GM19468 (cell line): Measurements from ENCODE around the gene PSMC3.

ENCODE experiments used
- ATAC-seq: cut with Tn5 transposase; IDR thresholded peaks from one replicate; pipeline ENCODE4 v1.9.1; 2021; ENCODE audit warnings: mild to moderate bottlenecking, moderate library complexity, moderate number of reproducible peaks; ENCODE audit not compliant: unreplicated experiment; ENCODE audit errors: extremely low read depth

Gene PSMC3

DNA sequence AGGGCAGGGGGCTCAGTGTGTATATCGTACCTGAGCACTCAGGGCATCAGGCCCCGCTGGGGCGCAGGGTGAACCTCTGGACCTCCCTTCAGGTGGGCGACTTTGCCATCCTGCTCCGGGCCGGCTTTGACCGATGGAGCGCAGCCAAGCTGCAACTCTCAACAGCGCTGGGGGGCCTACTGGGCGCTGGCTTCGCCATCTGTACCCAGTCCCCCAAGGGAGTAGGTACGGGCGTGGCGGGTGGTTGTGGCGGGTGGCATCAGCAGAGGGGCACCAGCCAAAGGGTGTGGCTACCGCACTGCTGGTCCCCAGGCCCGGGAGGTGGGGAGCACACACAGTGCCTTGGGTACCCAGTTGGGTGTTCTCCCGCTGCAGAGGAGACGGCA, 11.6 kb downstream of the PSMC3 start:
- no peak for ATAC-seq

DNA sequence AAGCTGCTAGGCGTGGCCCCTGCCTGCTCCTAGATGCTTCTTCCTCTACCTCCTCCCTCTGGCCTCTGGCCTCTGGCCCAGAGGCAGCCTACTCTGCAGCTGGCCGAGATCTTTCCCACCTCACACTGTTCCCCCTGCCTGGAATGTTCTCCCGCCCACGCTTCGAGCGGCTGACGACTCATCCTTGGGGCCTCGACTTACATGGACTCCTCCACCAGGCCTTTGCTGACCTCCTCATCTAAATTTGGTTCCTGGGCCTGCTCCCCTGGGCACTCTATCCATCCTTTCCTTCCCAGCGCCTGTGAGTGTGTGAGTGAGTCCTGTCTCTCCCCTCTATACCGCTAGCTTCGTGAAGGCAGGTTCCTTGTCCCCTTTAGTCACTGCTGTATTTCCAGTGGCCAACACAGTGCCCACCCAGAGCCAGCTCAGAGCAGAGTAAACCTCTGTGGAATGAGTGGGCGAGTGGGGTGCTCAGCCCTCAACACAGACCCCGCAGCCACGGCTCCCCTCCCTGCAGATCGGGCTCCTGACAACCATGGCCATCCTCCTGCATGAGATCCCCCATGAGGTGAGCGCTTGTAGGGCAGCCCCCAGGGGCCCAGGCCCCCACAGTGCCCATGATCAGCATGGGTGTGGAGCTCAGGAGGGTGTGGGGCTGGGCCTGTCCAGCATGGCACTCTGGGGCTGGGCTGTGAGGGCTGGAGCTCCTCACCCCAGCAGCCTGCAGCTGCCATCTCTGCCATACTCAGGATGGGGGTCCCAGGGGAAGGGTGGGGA, 12.1 kb downstream of the PSMC3 start:
- no peak for ATAC-seq

DNA sequence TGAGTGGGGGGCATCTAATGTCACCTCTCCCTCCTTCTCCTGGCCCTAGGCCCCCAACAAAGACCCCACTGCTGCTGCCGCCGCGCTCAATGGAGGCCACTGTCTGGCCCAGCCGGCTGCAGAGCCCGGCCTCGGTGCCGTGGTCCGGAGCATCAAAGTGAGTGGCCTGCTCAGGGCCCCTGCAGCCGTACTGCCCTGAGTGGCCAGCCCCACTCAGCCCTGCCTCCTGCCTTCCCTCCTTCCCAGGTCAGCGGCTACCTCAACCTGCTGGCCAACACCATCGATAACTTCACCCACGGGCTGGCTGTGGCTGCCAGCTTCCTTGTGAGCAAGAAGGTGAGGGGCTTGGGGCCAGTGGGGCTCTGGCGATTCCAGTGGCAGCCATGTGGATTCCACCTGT, 12.9 kb downstream of the PSMC3 start:
- ATAC-seq: no peak

DNA sequence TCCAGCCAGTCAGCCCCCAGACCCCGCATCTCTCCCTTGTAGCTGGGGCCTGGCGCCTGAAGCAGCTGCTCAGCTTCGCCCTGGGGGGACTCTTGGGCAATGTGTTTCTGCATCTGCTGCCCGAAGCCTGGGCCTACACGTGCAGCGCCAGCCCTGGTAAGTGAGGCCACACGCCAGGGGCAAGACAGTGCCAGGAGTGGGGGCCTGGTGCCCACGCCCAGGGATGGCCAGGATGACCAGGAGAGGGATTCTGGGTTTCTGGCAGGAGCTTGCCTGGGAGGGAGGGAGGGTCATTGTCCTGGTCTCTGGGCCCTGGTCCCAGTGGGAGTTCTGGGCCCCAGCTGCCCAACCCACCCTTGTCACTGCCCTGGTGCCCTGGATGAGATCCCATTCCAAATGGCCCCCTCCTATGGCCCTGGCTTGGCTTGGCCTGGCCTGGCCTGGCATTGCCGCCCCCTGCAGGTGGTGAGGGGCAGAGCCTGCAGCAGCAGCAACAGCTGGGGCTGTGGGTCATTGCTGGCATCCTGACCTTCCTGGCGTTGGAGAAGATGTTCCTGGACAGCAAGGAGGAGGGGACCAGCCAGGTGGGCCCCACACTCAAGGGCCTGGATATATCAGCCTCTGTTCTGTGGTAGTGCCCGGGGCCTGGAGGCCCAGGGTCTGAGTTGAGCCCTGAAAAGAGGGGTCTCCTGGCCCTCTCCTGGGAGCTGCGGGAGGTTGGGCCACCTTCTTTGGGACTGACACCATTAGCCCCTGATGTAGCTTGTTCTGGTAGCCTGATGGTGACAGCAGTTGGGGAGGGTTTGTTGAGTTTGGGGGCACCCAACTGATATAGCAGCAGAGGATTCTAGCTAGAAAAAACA, 14.1 kb downstream of the PSMC3 start:
- no peak for ATAC-seq

DNA sequence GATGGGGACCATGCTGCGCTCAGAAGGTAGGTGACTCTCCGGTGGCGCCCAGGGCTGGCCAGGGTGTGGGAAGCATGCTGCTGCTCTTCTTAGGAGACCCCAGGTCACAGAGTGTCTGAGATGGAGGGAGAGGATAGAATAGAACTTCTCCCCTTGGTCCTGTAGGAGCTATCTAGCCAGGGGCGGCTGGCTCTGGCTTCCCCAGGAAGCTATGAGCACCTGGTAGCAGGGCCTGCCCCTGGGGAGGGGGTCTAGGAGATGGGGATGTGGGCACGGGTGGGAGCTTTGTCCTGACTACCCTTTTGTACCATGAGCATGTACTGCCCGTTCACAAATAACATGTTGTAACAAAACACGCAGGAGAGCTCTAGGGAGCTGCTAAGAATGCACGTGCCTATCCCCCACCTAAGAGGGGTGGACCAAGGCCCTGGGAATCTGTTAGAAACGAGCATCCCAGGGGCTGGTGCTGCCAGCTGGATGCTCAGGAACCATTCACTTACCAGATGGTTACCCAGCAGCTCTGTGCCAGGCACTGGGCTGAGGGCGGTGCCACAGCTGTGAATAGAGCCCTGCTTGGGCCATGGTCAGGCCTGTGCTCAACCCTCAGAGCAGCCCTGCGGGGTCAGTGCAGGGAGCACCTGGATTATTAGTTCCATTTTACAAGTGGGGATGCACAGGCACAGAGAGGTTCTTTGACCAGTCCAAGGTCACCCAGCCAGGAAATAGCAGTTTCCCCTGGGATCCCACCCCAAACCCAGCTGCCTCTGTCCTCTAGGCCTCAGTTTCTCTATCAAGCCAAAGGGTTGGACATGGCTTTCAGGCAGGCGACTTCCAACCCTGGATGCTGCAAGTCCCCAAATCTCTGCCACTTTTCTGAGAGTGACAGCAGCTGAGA, 15.6 kb downstream of the PSMC3 start:
- no peak for ATAC-seq

DNA sequence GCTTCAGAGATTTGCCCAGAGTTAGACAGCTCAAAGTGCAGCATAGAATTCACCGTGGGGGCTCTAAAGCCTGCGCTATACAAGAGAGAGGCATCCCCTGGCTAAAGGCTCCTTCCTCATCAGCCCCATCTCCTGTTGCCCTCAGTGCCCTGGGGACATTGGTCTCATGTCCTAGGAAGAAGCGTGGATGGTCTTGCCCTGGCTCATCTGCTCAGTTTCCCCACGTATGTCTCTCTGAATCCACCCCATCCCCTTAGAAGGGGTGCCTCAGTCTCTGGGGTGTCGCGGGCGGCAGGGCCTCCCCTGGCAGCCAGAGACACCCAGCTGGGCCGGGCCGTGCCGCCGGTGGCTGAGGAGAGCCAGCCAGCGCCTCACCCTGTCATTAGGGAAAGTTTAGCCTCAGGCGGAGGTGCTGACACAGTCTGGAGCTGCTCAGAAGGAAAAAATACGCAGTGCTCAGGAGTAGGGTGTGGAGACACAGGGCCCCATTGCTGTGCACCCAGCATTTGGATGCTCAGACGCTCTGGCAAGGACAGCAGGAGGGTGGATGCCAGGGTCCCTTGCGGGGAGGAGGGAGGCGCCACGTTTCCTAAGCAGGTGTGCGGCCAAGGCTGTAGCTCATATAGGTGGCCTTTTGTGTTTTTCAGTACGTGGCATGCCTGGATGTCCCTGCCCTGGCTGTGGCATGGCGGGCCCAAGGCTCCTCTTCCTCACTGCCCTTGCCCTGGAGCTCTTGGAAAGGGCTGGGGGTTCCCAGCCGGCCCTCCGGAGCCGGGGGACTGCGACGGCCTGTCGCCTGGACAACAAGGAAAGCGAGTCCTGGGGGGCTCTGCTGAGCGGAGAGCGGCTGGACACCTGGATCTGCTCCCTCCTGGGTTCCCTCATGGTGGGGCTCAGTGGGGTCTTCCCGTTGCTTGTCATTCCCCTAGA, 16.5 kb downstream of the PSMC3 start:
- no peak for ATAC-seq

DNA sequence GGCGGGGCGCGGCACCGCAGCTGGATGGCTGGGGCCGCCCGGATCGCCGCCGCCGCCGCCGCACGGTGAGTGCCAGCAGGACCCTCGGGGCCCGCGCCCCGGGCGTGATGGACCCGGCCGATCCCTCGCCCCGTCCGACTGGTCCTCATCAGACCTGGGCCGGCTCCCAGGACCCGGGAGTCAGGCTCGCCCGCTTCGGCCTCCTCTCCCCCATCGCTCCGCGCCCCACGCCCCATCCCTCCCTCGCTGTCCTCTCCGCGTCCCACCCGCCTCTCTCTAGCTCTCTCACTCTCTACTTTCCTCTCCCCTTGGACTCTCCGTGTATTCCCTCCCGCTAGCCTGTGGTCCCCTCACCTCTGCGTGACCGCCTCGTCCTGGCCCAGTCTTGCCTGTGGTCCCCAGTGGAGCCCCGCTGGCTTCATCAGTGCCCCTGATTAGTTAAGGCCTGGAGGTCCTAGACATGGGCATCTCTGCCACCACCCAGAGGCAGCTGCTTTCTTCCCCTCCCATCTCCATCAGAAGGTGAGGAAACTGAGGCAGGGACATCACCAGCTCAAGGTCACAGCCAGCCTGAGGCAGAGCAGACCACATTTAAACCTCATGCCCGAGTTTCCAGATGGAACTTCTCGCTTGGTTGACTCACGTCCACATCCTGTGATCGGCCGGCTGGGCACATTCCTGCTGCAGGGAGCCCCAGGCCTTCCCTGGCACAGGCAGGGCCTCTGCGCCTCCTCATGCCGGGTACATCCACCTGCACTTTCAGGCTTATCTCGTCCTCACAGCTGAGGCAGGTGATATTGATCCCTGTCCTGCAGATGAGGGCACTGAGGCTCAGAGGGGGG, 17.4 kb downstream of the PSMC3 start:
- ATAC-seq: no peak

DNA sequence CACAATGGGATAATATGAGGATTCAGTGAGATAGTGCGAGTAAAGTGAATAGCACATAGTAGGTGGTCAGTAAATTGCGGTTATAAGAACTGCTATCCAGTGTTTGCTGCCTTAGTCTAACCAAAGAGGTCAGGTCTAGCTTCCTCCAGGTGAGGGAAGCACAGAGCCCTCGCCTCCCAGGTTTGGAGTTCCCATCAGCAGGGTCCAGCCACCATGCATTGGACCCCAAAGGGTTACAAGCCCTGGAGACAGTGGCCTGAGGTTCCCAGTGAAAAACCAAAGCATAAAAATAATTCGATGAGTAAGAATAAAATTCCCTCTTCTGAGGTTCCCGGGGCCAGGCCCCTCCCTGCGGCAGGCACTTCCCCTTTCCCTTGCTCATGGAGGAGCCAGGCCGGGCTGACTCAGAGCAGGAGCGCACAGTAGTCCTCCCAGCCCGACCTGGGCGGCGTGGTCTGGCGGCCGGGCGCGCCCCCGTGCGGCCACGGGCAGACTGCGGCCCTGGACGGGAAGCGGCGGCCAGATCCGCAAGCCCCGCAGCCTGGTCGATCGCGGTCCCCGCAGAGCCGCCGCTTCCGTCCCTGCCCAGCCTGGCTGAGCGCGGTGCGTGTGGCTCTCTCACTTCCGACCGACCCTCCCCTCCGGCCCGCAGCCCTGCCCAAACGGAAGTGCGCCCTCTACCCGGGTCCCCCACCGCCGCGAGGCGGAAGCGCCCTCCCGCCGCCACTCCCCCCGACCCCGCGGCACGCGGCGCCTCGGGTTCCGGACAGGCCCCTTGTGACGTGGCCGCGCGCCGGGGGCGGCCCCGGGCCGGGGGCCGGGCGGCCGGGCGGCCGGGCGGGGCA, 18.3 kb downstream of the PSMC3 start, which contains the start of gene SLC39A13:
SLC39A13 (plus strand) TSS at position 845 of the 845 bp plus-strand sequence. CDS start 1,505 bp downstream, outside the sequence.
- ATAC-seq: peak; percentile 83

DNA sequence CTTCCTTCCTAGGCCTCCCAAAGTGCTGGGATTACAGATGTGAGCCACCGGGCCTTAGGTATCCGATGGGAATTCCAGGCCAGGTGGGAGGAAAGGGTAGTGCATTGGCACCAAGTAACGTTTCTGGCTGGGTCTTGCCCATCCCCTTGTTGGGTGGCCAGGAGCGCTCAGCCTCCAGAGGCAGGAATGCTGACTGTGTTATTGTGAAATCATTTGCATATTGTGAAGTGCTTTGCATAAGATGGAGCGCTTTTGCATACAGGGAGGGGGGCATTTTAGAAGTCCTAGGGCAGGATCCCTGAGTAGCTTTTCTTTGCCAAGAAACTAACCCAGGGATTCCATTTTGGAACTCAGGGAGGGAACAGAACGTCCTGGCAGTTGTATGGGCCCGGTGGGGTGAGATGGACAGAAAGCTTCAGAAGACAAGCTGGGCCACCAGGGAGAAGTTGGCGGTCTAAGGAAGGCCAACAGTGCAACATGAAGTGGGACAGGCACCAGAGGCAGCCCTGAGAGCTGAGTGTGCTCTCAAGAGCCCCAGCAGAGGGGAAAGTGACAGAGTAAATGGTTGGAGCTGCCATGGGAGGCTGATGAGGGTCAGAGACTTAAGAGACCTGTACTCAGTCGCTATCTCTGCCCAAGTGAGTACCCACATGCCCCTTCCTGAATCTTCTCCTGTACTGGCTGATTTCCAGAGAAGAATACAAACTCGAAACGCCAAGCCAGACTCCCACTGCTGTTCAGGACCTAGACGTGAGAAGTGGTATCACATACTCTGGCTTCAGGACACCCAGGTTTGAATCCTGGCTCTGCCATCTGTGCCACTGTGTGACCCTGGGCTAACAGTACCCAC, 19.1 kb downstream of the PSMC3 start:
- ATAC-seq: no peak

DNA sequence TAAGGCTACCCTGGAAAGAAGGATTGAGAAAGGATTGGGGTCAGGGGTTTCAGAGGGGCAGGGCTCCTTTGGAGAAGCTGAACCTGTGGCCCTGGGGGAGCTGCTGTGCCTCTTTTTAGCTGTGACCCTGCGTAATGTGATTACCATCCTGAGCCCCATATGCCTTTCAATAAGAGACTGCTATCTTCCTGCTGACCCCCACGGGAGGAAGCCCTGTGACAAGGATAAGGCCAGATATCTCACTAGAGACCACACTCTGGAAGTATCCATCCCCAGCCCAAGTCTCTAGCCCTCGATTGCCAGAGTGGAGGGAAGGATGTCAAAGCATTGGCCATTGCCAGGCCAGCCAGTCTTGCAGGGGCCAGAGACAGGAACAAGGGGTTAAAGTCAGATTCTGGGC, 22.7 kb downstream of the PSMC3 start:
- no peak for ATAC-seq

DNA sequence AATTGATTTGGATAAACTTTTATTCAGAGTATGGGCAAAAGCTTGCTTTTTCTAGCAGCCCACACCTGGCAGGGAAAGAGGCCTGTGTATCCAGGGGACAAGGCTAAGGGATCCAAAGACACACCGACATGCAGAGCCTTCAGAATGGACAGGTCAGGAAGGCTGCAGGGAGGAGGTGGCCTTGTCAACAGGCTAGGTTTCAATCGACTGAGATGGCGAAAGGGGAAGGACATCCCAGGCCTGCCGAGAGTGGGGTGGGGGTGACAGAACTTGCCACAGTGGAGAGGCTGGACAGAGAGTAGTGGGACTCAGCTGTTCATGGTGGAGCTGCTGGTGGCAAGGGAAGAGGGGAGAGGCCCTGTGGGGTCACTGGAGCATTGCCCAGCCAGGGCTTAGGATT, 23.1 kb downstream of the PSMC3 start:
- ATAC-seq: no peak

DNA sequence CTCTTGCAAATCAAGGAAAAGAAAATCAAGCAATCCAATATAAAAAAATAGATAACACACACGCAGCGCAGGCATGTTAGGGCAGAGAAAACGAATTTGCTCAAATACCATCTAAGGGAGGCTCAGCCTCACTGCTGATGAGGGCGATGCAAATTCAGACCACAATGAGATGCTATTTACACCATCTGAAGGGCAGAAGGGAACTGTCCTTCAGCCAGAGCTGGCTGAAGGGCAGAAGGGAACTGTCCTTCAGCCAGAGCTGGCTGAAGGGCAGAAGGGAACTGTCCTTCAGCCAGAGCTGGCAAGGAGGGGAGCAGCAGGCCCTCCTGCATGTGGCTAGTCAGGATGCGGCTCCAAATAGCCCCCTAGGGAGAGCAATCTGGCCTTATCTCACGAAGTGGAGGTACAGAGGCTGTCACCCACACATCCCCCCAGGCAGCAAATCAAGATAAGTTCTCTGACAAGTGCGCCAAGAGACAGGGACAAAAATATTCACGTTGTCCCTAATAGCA, 25.4 kb downstream of the PSMC3 start:
- ATAC-seq: no peak

DNA sequence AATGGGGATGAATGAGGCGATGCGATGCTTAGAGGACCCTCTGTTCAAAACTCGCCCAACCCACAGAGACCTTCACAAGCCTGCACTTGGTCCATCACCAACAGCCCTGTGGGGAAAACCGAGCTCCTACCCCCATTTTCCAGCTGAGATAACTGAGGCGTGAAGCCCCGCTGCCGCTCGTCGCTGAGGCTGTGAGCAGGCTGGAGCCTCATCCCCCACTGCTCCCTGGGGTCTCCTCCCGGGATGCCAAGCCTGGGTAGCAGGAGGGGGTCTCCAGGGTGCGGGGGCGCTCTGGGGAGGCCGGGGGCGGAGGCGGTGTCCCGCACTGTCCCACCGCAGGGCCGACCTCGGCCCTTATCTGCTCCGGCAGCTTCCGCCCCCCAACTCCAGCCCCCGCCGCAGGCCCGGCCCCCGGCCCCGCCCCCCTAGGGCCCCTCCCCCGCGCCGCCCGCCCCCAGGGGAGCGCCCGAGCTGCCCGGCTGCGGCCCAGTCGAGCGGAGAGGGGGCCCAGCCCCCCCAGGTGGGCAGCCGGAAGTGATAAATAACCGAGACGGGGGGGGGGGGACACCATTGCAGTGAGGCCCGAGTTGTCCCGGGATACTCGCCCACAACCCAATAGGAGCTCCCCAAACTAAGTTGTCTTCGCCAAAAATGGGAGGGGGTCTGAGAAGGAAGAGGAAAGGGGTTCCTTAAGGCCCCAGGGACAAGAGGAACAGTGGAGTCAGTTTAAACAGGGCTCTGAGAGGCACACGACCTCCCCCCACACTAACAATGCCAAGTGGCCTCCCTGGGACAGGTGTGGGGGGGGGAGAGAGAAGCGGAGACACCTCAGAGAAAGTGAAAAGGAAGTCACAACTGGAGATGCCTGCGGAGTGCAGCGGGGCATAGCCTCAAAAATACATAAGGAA, 26.1 kb downstream of the PSMC3 start:
- ATAC-seq: no peak

DNA sequence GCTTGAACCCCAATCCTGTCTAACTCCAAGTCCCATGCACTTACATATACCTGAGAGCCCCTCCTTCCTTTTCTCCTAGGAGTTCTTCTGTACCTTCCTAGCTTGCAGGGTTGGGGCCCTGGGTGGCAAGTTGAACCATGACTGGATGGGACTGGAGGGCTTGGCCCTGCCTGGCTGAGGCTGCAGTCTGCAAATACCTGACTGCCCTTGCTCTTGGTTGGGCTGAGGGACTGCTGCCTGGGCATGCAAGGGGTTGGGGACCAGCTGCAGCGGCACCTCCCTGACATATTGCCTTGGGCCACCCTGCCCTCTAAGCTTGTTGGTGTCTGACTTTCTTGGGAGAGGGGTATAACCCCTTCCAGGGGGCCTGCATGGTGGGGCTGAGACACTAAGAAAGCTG, 27.7 kb downstream of the PSMC3 start:
- no peak for ATAC-seq

DNA sequence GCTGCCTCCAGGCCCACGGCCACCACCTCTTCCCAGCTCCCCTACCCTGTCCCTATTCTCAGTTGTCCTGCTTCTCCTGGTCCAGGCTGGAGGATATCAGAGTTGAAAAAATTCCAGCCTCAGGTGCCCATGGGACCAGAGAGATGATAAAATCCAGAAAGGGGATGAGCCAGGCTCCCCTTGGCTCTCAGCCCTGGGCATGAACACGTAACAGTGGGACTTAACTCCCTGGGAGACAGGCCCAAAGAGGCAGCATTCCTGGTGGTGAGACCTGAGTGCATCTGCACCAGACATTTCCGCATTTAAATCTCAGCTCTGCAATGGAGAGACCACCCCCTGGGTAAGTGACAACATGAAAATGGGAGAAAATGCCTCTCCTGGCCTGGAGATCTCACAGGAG, 28.2 kb downstream of the PSMC3 start:
- no peak for ATAC-seq

DNA sequence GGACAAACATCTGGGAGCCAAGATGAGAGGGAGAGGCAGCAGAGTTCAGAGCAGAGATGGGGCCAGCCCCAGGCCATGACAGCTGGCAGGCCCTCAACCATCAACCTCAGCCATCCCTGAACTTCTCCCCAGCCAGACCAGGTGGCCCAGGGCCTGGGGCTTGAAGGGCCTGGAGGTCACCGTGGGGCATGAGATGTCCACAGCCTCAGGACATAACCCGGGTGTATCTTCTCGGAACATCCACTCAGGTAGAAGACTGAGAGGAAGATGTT, 30.3 kb downstream of the PSMC3 start:
- no peak for ATAC-seq
